ENCODE results near the gene SPTBN4.
"Not testable (repeated sequence)": the region's sequence is repeated elsewhere in the genome, so short reads cannot be mapped to it uniquely, and the experiment has no call there.

The SPTBN4 gene

DNA sequence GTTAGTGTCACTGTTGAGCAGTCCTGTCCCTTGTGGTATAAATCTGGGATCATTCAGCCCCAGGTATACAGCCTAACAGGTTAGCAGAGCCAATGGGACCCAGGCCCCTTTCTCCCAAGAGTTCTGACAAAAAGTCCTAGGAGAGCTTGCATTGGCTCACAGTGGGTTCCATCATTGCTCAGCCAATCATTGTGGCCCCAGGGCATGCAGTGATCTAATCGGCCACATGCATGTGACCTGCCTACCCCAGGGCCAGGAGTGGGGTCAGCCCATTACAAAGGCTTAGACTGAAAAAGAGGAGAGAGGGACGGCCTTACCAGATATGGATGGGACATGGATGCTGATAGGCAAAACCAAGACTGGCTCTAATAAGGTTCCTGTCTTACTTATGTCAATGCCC is 41.1 kb downstream of the SPTBN4 start:
- no peak for DNase-seq (ENCODE audit: low spot score)

DNA sequence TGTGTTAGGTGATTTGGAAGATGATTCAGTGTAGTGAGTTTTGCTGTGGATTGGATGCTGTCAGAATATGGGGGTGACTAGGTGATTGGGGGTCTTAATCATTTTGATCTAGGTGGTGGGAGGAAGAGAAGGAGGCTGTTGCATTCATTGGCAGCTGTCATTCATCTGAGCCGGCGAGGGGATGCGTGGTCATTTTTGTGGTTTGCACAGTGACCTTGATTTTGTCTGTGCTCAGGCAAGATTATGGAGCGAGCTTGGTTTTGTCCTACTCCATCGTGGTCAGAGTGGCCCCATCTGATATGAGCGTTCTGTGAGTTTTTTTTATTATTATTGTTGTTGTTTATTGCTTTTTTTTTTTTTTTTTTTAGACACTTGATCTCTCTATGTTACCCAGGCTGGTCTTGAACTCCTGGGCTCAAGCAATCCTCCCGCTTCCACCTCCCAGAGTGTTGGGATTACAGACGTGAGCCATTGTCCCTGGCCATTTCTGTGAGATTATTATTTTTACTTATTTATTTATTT is 42.0 kb downstream of the SPTBN4 start:
- no peak for DNase-seq (ENCODE audit: low spot score)

GRCh38 chr19:40510526-40511115 is 43.8 kb downstream of the SPTBN4 start:
- no peak for DNase-seq (ENCODE audit: low spot score)

- no peak for DNase-seq (ENCODE audit: low spot score)
Measured at GRCh38 chr19:40511487-40511886, 44.7 kb downstream of the SPTBN4 start.

- DNase-seq (ENCODE audit: low spot score), result no peak
Measured at GRCh38 chr19:40512110-40512472, 45.3 kb downstream of the SPTBN4 start.

- no peak for DNase-seq (ENCODE audit: low spot score)
Measured at GRCh38 chr19:40512473-40513344, 45.9 kb downstream of the SPTBN4 start.

- no peak for DNase-seq (ENCODE audit: low spot score)
Measured at GRCh38 chr19:40513345-40513678, 46.5 kb downstream of the SPTBN4 start.

GRCh38 chr19:40513741-40514315 is 47.0 kb downstream of the SPTBN4 start:
- DNase-seq (ENCODE audit: low spot score), result no peak

DNA sequence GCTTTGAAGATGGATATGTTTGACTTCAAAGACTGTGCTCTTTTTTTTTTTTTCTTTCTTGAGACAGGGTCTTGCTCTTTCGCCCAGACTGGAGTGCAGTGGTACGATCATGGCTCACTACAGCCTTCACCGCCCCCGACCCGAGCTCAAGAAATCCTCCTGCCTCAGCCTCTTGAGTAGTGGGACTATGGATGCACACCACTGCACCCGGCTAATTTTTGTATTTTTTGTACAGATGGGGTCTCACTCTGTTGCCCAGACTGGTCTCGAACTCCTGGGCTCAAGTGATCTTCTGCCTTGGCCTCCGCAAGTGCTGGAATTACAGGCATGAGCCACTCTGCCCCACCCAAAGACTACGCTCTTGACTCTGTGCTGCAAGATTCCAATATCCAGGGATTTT is 50.4 kb downstream of the SPTBN4 start:
- no peak for DNase-seq (ENCODE audit: low spot score)

GRCh38 chr19:40519352-40520322 is 52.8 kb downstream of the SPTBN4 start:
- DNase-seq (ENCODE audit: low spot score), result peak; percentile 53

DNA sequence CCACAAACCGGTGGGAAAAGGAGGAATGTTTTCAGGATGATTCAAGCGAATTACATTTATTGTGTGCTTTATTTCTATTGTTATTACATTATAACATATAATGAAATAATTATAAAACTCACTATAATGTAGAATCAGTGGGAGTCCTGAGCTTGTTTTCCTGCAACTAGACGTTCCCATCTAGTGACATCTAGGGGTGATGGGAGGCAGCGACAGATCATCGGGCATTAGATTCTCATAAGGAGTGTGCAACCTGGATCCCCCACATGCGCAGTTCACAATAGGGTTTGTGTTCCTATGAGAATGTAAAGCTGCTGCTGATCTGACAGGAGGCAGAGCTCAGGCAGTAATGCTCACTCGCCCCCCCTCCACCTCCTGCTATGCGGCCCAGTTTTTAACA is 54.5 kb downstream of the SPTBN4 start:
- no peak for DNase-seq (ENCODE audit: low spot score)

DNA sequence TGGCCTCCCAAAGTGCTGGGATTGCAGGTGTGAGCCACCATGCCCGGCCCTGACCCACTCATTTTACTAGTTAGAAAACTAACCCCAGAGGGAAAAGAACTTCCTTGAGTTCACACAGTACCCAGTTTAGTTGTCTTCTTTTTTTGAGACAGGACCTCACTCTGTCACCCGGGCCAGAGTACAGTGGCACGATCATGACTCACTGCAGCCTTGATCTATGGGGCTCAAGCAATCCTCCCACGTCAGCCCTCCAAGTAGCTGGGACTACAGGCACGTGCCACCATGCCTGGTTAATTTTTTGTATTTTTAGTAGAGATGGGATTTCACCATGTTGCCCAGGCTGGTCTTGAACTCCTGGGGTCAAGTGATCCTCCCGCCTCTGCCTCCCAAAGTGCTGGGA is 55.1 kb downstream of the SPTBN4 start:
- DNase-seq (ENCODE audit: low spot score), result not testable (repeated sequence)

DNA sequence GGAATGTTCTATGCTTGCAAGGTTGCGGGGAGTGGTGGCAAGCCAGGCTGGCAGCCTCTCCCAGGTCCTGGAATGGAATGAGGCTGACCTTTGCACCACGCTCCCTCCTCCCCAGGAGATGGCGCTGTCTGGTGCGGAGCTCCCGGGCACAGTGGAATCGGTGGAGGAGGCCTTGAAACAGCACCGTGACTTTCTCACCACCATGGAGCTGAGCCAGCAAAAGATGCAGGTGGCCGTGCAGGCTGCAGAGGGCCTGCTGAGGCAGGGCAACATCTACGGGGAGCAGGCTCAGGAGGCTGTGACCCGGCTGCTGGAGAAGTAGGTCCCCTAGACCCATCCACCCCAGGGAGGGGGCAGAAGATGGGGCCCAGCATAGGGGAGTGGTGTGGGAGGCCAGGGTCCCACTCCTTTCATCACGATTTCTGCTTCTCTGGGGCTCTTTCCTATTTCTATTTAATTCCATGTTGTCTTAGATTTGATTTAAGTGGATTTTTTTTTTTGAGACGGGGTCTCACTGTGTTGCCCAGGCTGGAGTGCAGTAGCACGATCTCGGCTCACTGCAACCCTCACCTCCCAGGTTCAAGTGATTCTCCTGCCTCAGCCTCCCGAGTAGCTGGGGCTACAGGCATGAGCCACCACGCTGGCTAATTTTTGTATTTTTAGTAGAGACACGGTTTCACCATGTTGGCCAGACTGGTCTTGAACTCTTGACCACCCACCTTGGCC is 56.7 kb downstream of the SPTBN4 start:
- peak; percentile 68 for DNase-seq (ENCODE audit: low spot score)

GRCh38 chr19:40524133-40524549 is 57.3 kb downstream of the SPTBN4 start:
- DNase-seq (ENCODE audit: low spot score), result no peak

DNA sequence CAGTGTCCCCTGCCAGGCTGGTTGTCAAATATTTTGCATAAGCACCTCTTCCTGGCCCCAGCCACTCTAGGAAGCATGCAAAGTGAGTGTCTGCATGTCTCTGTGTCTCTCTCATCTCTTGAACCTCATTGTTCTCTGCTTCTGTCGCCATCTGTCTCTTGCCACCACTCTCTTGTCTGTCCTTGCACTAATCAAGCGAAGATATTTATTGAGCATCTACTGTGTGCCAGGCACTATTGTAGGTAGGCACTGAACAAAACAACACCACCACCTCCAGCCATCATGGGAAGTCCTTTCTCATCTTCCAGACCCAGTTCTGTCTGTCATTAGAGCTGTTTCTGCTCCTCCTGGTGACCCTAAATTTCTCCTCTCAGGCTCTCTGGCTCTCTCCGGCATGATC is 57.9 kb downstream of the SPTBN4 start:
- no peak for DNase-seq (ENCODE audit: low spot score)

DNA sequence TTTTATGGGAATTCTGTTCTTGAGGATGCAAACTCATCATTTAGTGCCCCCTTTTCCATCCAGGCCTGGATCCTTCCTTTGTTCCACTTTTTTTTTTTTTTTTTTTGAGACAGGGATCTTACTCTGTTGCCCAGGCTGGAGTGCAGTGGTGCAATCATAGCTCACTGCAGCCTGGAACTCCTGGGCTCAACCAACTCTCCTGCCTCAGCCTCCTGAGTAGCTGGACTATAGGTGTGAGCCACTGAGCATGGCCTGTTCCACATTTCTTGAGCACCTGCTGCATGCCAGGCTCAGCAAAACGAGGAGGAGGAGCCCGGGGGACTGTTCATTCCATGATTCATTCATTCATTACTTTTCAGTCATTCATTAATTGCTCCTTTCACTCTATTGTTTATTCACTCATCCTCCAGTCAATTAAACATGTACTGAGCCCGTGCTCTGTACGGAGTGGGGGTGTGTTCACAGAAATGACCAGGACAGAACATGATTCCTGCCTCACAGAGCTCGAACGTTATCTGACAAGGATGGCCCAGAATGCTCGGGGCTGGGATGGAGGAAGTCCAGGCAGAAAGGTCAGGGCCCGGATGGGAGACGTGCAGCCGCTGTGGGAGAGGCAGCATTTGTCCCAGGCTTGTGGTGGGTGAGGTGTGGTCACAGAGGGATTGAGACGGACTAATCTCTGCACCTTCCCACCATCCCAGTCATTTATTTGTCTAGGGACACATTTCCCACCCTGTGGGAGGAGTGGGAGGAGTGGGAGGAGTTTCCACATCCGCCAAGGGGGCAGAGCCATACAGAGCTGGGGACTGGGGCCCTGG is 58.6 kb downstream of the SPTBN4 start:
- no peak for DNase-seq (ENCODE audit: low spot score)

DNA sequence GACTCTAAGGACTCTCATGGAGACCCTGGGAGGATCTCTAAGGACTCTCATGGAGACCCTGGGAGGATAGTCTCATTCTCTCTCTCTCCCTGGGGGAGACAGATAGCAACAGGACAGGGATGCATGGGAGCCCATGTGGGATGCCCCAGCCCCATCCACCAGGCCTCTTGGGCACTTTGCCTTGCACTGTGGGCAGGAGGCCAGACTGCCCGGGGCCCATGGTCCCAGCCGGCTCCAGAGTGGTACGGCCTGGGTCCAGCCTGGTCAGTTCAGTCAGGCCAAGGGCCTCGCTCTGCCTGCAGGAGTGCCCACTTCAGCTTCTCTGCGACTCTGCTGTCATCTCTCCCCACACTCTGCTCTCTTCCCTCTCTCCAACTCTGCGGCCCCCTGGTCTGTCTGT is 61.3 kb downstream of the SPTBN4 start:
- DNase-seq (ENCODE audit: low spot score), result no peak

DNA sequence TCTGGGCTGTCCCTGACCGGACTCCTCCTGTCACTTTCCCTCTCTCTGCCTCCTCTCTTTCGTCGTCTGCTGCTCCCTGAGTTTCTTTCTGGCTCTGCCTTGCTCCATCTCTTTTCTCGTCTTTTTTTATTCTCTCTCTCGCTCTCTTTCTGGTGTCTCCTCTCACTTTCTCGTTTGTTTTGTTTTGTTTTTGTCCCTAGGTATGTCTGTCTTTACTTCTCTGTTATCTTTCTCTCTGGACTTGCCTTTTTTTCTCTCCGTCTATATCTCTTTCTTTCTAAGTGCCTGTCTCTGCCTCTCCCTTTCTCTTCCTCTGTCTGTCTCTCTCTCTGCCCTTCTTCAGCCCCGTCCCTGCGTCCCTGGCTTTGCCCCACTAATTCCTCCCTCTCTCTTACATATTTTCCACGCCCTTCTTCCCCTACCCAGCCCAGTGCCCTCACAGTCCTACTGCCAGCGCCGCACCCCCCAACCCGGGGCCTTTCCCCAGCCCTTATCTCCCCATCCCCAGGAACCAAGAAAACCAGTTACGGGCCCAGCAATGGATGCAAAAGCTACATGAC is 61.8 kb downstream of the SPTBN4 start:
- no peak for DNase-seq (ENCODE audit: low spot score)

DNA sequence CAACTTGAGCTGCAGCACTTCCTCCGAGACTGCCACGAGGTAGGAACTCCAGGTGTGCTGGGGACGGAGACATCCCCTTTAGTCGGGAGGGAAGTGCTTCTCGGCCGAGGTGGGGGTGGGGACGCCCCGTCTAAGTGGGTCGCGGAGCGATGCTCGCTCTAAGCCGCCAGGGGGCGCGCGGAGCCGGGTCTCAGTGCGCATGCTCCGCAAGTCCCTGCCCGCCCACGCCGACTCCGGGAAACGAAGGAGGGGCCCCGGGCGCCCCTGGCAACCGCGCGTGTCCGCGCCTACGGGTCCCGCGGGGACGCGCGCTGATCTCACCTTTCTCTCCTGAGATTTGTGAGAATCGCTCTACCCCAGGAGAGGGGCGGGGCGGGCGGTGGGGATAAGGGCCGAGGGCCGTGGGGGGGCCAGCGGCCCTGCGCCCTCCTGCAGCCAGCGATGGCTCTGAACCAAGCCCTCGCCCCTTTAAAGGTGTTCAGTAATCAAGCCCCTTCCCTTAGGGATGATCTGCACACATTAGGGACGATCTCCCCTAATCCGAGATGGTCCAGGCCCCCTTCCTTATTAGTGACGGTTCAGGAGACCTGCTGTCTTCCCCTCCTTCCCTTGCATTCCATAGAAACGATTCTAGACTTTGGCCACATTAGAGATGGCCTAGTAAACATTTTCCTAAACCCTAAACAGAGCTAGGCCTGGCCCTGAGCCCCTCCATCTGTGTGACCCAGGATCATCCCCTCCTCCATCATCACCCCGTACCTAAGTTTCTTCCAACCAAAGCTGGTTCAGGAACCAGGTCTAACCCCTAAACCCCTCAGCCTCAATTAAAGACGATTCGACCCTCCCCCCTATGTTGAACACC is 62.5 kb downstream of the SPTBN4 start:
- DNase-seq (ENCODE audit: low spot score), result peak; percentile 98

Data from hepatic stellate cell (primary cell).